ENCODE results near the gene CSTPP1.

Gene CSTPP1

GRCh38 chr11:46936138-46937110 lies at the start of gene CSTPP1:
CSTPP1 (plus strand) TSS chr11:46936761; CDS start chr11:46936806, 45 bp downstream.
- Histone ChIP-seq H3K79me2 (ENCODE audit: control insufficient read depth, insufficient read depth, low read length, unreplicated experiment) (peaks cover 4% of the 10 kb centered on the region), H3K27ac (ENCODE audit: low read depth, low read length) (peak within 1 kb of the TSS; percentile 38; the same call in 1 of the 2 replicates), H3K4me1 (ENCODE audit: control insufficient read depth, insufficient read depth, low read length, unreplicated experiment) (peaks cover 4% of the 10 kb centered on the region), H3K4me3 (ENCODE audit: low read depth, low read length) (peak within 1 kb of the TSS; percentile 91), H2AFZ (ENCODE audit: low read length, unreplicated experiment) (peak within 1 kb of the TSS; percentile 100), H3K36me3 (ENCODE audit: insufficient read depth, low read length) (no peaks in the 10 kb centered on the region), H3K27me3 (ENCODE audit: insufficient read depth, low read length) (no peaks in the 10 kb centered on the region)

- H2AFZ ChIP-seq (ENCODE audit: low read length, unreplicated experiment): no peak overlapping the region
- no peaks in the 10 kb centered on the region for H3K27me3 ChIP-seq (ENCODE audit: insufficient read depth, low read length)
- no peaks in the 10 kb centered on the region for H3K36me3 ChIP-seq (ENCODE audit: insufficient read depth, low read length)
- H3K79me2 ChIP-seq (ENCODE audit: control insufficient read depth, insufficient read depth, low read length, unreplicated experiment): no peaks in the 10 kb centered on the region
- no peaks in the 10 kb centered on the region for H3K4me1 ChIP-seq (ENCODE audit: control insufficient read depth, insufficient read depth, low read length, unreplicated experiment)
- no peak overlapping the region for H3K4me3 ChIP-seq (ENCODE audit: low read depth, low read length)
- no peak overlapping the region for H3K27ac ChIP-seq (ENCODE audit: low read depth, low read length)
These were observed 47.9 kb upstream of the CSTPP1 start for GRCh38 chr11:46888636-46889035.

- H3K4me3 ChIP-seq (ENCODE audit: low read depth, low read length): no peak overlapping the region
- no peaks in the 10 kb centered on the region for H3K36me3 ChIP-seq (ENCODE audit: insufficient read depth, low read length)
- H3K27ac ChIP-seq (ENCODE audit: low read depth, low read length): no peak overlapping the region
- H3K27me3 ChIP-seq (ENCODE audit: insufficient read depth, low read length): no peaks in the 10 kb centered on the region
- H3K4me1 ChIP-seq (ENCODE audit: control insufficient read depth, insufficient read depth, low read length, unreplicated experiment): no peaks in the 10 kb centered on the region
- H3K79me2 ChIP-seq (ENCODE audit: control insufficient read depth, insufficient read depth, low read length, unreplicated experiment): no peaks in the 10 kb centered on the region
- H2AFZ ChIP-seq (ENCODE audit: low read length, unreplicated experiment): no peak overlapping the region
These were observed 47.3 kb upstream of the CSTPP1 start for GRCh38 chr11:46889251-46889650.

GRCh38 chr11:46889689-46890475 lies 46.7 kb upstream of the CSTPP1 start:
- Histone ChIP-seq H2AFZ (ENCODE audit: low read length, unreplicated experiment) (no peak overlapping the region), H3K4me3 (ENCODE audit: low read depth, low read length) (no peak overlapping the region), H3K4me1 (ENCODE audit: control insufficient read depth, insufficient read depth, low read length, unreplicated experiment) (no peaks in the 10 kb centered on the region), H3K27ac (ENCODE audit: low read depth, low read length) (no peak overlapping the region), H3K79me2 (ENCODE audit: control insufficient read depth, insufficient read depth, low read length, unreplicated experiment) (no peaks in the 10 kb centered on the region), H3K27me3 (ENCODE audit: insufficient read depth, low read length) (no peaks in the 10 kb centered on the region), H3K36me3 (ENCODE audit: insufficient read depth, low read length) (no peaks in the 10 kb centered on the region)

- no peak overlapping the region for H2AFZ ChIP-seq (ENCODE audit: low read length, unreplicated experiment)
- no peaks in the 10 kb centered on the region for H3K4me1 ChIP-seq (ENCODE audit: control insufficient read depth, insufficient read depth, low read length, unreplicated experiment)
- H3K4me3 ChIP-seq (ENCODE audit: low read depth, low read length): no peak overlapping the region
- no peak overlapping the region for H3K27ac ChIP-seq (ENCODE audit: low read depth, low read length)
- no peaks in the 10 kb centered on the region for H3K36me3 ChIP-seq (ENCODE audit: insufficient read depth, low read length)
- no peaks in the 10 kb centered on the region for H3K79me2 ChIP-seq (ENCODE audit: control insufficient read depth, insufficient read depth, low read length, unreplicated experiment)
- no peaks in the 10 kb centered on the region for H3K27me3 ChIP-seq (ENCODE audit: insufficient read depth, low read length)
These were observed 45.9 kb upstream of the CSTPP1 start for GRCh38 chr11:46890665-46891064.

- Histone ChIP-seq H3K36me3 (ENCODE audit: insufficient read depth, low read length) (no peaks in the 10 kb centered on the region), H3K4me3 (ENCODE audit: low read depth, low read length) (no peak overlapping the region), H3K27me3 (ENCODE audit: insufficient read depth, low read length) (no peaks in the 10 kb centered on the region), H3K27ac (ENCODE audit: low read depth, low read length) (no peak overlapping the region), H3K4me1 (ENCODE audit: control insufficient read depth, insufficient read depth, low read length, unreplicated experiment) (no peaks in the 10 kb centered on the region), H2AFZ (ENCODE audit: low read length, unreplicated experiment) (no peak overlapping the region), H3K79me2 (ENCODE audit: control insufficient read depth, insufficient read depth, low read length, unreplicated experiment) (no peaks in the 10 kb centered on the region)
These were observed 44.5 kb upstream of the CSTPP1 start for GRCh38 chr11:46892109-46892508.

GRCh38 chr11:46892838-46893237 lies 43.7 kb upstream of the CSTPP1 start:
- H3K4me1 ChIP-seq (ENCODE audit: control insufficient read depth, insufficient read depth, low read length, unreplicated experiment): no peaks in the 10 kb centered on the region
- H3K27ac ChIP-seq (ENCODE audit: low read depth, low read length): no peak overlapping the region
- H2AFZ ChIP-seq (ENCODE audit: low read length, unreplicated experiment): no peak overlapping the region
- no peaks in the 10 kb centered on the region for H3K27me3 ChIP-seq (ENCODE audit: insufficient read depth, low read length)
- no peaks in the 10 kb centered on the region for H3K36me3 ChIP-seq (ENCODE audit: insufficient read depth, low read length)
- no peak overlapping the region for H3K4me3 ChIP-seq (ENCODE audit: low read depth, low read length)
- H3K79me2 ChIP-seq (ENCODE audit: control insufficient read depth, insufficient read depth, low read length, unreplicated experiment): no peaks in the 10 kb centered on the region

GRCh38 chr11:46894506-46894905 lies 42.1 kb upstream of the CSTPP1 start:
- no peaks in the 10 kb centered on the region for H3K4me1 ChIP-seq (ENCODE audit: control insufficient read depth, insufficient read depth, low read length, unreplicated experiment)
- no peaks in the 10 kb centered on the region for H3K36me3 ChIP-seq (ENCODE audit: insufficient read depth, low read length)
- H3K27ac ChIP-seq (ENCODE audit: low read depth, low read length): no peak overlapping the region
- H3K27me3 ChIP-seq (ENCODE audit: insufficient read depth, low read length): no peaks in the 10 kb centered on the region
- no peak overlapping the region for H3K4me3 ChIP-seq (ENCODE audit: low read depth, low read length)
- H3K79me2 ChIP-seq (ENCODE audit: control insufficient read depth, insufficient read depth, low read length, unreplicated experiment): no peaks in the 10 kb centered on the region
- no peak overlapping the region for H2AFZ ChIP-seq (ENCODE audit: low read length, unreplicated experiment)

- H3K27ac ChIP-seq (ENCODE audit: low read depth, low read length): no peak overlapping the region
- no peaks in the 10 kb centered on the region for H3K4me1 ChIP-seq (ENCODE audit: control insufficient read depth, insufficient read depth, low read length, unreplicated experiment)
- no peaks in the 10 kb centered on the region for H3K36me3 ChIP-seq (ENCODE audit: insufficient read depth, low read length)
- no peak overlapping the region for H2AFZ ChIP-seq (ENCODE audit: low read length, unreplicated experiment)
- no peaks in the 10 kb centered on the region for H3K27me3 ChIP-seq (ENCODE audit: insufficient read depth, low read length)
- no peaks in the 10 kb centered on the region for H3K79me2 ChIP-seq (ENCODE audit: control insufficient read depth, insufficient read depth, low read length, unreplicated experiment)
- H3K4me3 ChIP-seq (ENCODE audit: low read depth, low read length): no peak overlapping the region
These were observed 41.6 kb upstream of the CSTPP1 start for GRCh38 chr11:46894961-46895360.

- no peaks in the 10 kb centered on the region for H3K36me3 ChIP-seq (ENCODE audit: insufficient read depth, low read length)
- no peaks in the 10 kb centered on the region for H3K27me3 ChIP-seq (ENCODE audit: insufficient read depth, low read length)
- H2AFZ ChIP-seq (ENCODE audit: low read length, unreplicated experiment): no peak overlapping the region
- no peak overlapping the region for H3K4me3 ChIP-seq (ENCODE audit: low read depth, low read length)
- no peak overlapping the region for H3K27ac ChIP-seq (ENCODE audit: low read depth, low read length)
- H3K4me1 ChIP-seq (ENCODE audit: control insufficient read depth, insufficient read depth, low read length, unreplicated experiment): no peaks in the 10 kb centered on the region
- no peaks in the 10 kb centered on the region for H3K79me2 ChIP-seq (ENCODE audit: control insufficient read depth, insufficient read depth, low read length, unreplicated experiment)
These were observed 40.7 kb upstream of the CSTPP1 start for GRCh38 chr11:46895821-46896220.
